K562 (cell line): ENCODE measurements around the gene MMP1. TPM values are rescaled to one million over a fixed set of nuclear protein-coding genes. Genes with fewer than 3 reads are reported as not detected.
"Not testable (repeated sequence)": the region's sequence is repeated elsewhere in the genome, so short reads cannot be mapped to it uniquely, and the experiment has no call there.

ENCODE experiments used
- ATAC-seq: fragments of 200-7000 bp; cut with Tn5 transposase; 3 replicates; pipeline ENCODE4 v1.9.1; 2020; ENCODE audit warnings: moderate library complexity
- BruUV-seq: library from RNA; stranded (reverse); fragments of 400-500 nt; replicated peaks from 2 replicates; lab custom pipeline; 2021; lab: Mats Ljungman, UMichigan
- CTCF ChIA-PET: fragments of 300-600 bp; formaldehyde crosslinking; extraction: SDS; loops from one replicate; lab custom pipeline; 2021; ENCODE audit warnings: low intra/inter-chr PET ratio; lab: Yijun Ruan, JAX
- POLR2A ChIA-PET: fragments of 300-600, 350-650 bp; sonication (Branson Sonifier 250); formaldehyde crosslinking; extraction: SDS; loops from one replicate; lab custom pipeline; 2021; ENCODE audit warnings: antibody characterized with exemption, inconsistent platforms; lab: Yijun Ruan, JAX
- DNase-seq, 4 experiments: peaks; one replicate each; pipeline versions ENCODE4 v3.0.0 to v3.0.0-alpha.2; 2011 to 2018; ENCODE audit warnings: low spot score in 3 of 4, mixed read lengths in 3 of 4; ENCODE audit errors: extremely low read depth in 1 of 4
- FAIRE-seq: peaks from 2 replicates; lab custom pipeline; 2011; peaks lifted over from hg19 to GRCh38; lab: Jason Lieb, UNC
- H2AFZ ChIP-seq: 2 replicates; pipeline ENCODE4 v1.6.0; 2011; ENCODE audit warnings: low read depth, low read length, control low read depth, inconsistent platforms
- H3K27ac ChIP-seq: fragments of 200-600 bp; 3 replicates; pipeline ENCODE4 v1.8.0; 2011; ENCODE audit warnings: low read depth, mild to moderate bottlenecking, control low read depth, inconsistent platforms, low read length, moderate library complexity, mixed read lengths; ENCODE audit errors: extremely low read depth
- H3K27me3 ChIP-seq, 2 experiments: fragments of 300-600 bp in 1 of 2; 2 replicates in 1 of 2; 3 replicates in 1 of 2; pipeline versions ENCODE4 v1.6.0 to v1.8.0; 2011; ENCODE audit warnings: inconsistent platforms in 2 of 2, low read length in 2 of 2, mild to moderate bottlenecking in 1 of 2, mixed read lengths in 1 of 2, moderate library complexity in 1 of 2; ENCODE audit not compliant: control insufficient read depth in 2 of 2, insufficient read depth in 2 of 2
- H3K36me3 ChIP-seq: fragments of 300-600 bp; 3 replicates; pipeline ENCODE4 v1.8.0; 2011; ENCODE audit warnings: mild to moderate bottlenecking, low read length, inconsistent platforms; ENCODE audit not compliant: control insufficient read depth, insufficient read depth
- H3K4me1 ChIP-seq, 2 experiments: fragments of 200-600 bp in 1 of 2; replicated peaks in 1 of 2; 2 replicates in 1 of 2; 3 replicates in 1 of 2; pipeline versions ENCODE4 v1.5.1 to v1.8.0; 2011; ENCODE audit warnings: inconsistent platforms in 2 of 2, low read length in 2 of 2, mild to moderate bottlenecking in 1 of 2, mixed read lengths in 1 of 2, moderate library complexity in 1 of 2; ENCODE audit not compliant: control insufficient read depth in 2 of 2, insufficient read depth in 2 of 2
- H3K4me2 ChIP-seq: 2 replicates; pipeline ENCODE4 v1.6.1; 2011; ENCODE audit warnings: low read length, control low read depth, inconsistent platforms, mixed read lengths; ENCODE audit not compliant: insufficient read depth
- H3K4me3 ChIP-seq: fragments of 200-600 bp; sonication (generic), shearing (Covaris generic); 2 replicates; pipeline ENCODE4 v1.5.1; 2016; ENCODE audit warnings: control low read depth, inconsistent platforms
- H3K79me2 ChIP-seq: fragments of 200-600 bp; 3 replicates; pipeline ENCODE4 v1.8.0; 2011; ENCODE audit warnings: low read length, inconsistent platforms; ENCODE audit not compliant: control insufficient read depth, insufficient read depth
- H3K9ac ChIP-seq, 2 experiments: 2 replicates each; pipeline versions ENCODE4 v1.6.0 to v1.6.1; 2011; ENCODE audit warnings: low read depth in 2 of 2, low read length in 2 of 2, control low read depth in 1 of 2, inconsistent platforms in 1 of 2, mild to moderate bottlenecking in 1 of 2, mixed read lengths in 1 of 2; ENCODE audit not compliant: insufficient read depth in 1 of 2
- H3K9me1 ChIP-seq: one replicate; pipeline ENCODE4 v1.6.0; 2011; ENCODE audit warnings: inconsistent platforms, mild to moderate bottlenecking, low read length, moderate library complexity; ENCODE audit not compliant: control insufficient read depth, insufficient read depth
- H3K9me3 ChIP-seq: replicated peaks from 2 replicates; pipeline ENCODE4 v1.5.1; 2011; ENCODE audit warnings: low read depth, low read length, inconsistent platforms; ENCODE audit not compliant: control insufficient read depth, insufficient read depth
- H4K20me1 ChIP-seq: replicated peaks from 2 replicates; pipeline ENCODE4 v1.6.1; 2011; ENCODE audit warnings: low read length, inconsistent platforms, mixed read lengths; ENCODE audit not compliant: control insufficient read depth, insufficient read depth
- BRD4 ChIP-seq: fragments of 200-600 bp; sonication (generic); IDR thresholded peaks from 2 replicates; pipeline ENCODE4 v1.6.1; 2017; ENCODE audit warnings: inconsistent platforms
- CBX3 ChIP-seq, 2 experiments: IDR thresholded peaks; 1 replicate in 1 of 2; 2 replicates in 1 of 2; pipeline ENCODE4 v1.6.1; 2012; ENCODE audit warnings: inconsistent platforms in 2 of 2, low read length in 2 of 2, borderline replicate concordance in 1 of 2, control low read depth in 1 of 2
- FOS ChIP-seq: IDR thresholded peaks from 3 replicates; pipeline ENCODE4 v1.6.1; 2011; ENCODE audit not compliant: insufficient read length; ENCODE audit errors: extremely low read depth
- ILF3 ChIP-seq: fragments of 450-650 bp; IDR thresholded peaks from 2 replicates; pipeline ENCODE4 v1.6.1; 2018; ENCODE audit warnings: antibody characterized with exemption, mild to moderate bottlenecking, moderate library complexity, borderline replicate concordance
- KDM2B ChIP-seq: fragments of 250-450 bp; sonication (Bioruptor Pico); IDR thresholded peaks from 2 replicates; pipeline ENCODE4 v1.8.0; 2021; ENCODE audit warnings: mild to moderate bottlenecking, moderate library complexity
- NFXL1 ChIP-seq: fragments of 450-650 bp; formaldehyde crosslinking; IDR thresholded peaks from 2 replicates; pipeline ENCODE4 v1.4.0; 2021; ENCODE audit warnings: mild to moderate bottlenecking
- NFYB ChIP-seq: IDR thresholded peaks from 2 replicates; pipeline ENCODE4 v1.6.1; 2011; ENCODE audit warnings: mild to moderate bottlenecking, moderate library complexity; ENCODE audit not compliant: insufficient read length; ENCODE audit errors: extremely low read depth
- PREB ChIP-seq: sonication (generic); formaldehyde crosslinking; IDR thresholded peaks from 2 replicates; pipeline ENCODE4 v1.8.1; 2023; ENCODE audit warnings: mild to moderate bottlenecking, missing genetic modification reagents
- WGBS: fragments of 100-300 bp; shearing (Covaris generic); methylation state at CpG from one replicate; pipeline ENCODE4 v1.1.6; 2016; ENCODE audit warnings: low coverage, mixed read lengths; ENCODE audit not compliant: insufficient coverage; ENCODE audit errors: missing lambda C conversion rate; 5-methylcytosine and 5-hydroxymethylcytosine counted together
- in situ Hi-C: fragments of 300-500 bp; cut with MboI; formaldehyde crosslinking; loops from 4 replicates; pipeline ENCODE4 v1.15.0; 2018; ENCODE audit warnings: inconsistent platforms, mixed read lengths
- intact Hi-C: fragments of 100-400 bp; cut with micrococcal nuclease; formaldehyde crosslinking; loops from 2 replicates; pipeline ENCODE4 v1.14.2; 2022
- polyA plus RNA-seq, 8 experiments: library from polyadenylated mRNA; depleted of rRNA in 4 of 8; stranded (reverse) in 5 of 8; unstranded in 3 of 8; fragments of >200 nt; fragmentation: Nextera tagmentation in 2 of 8; fragmentation: Illumina TruSeq in 1 of 8; extraction: Ambion mirVana in 2 of 8; extraction: Trizol in 1 of 8; gene quantifications; 2 replicates each; pipeline versions ENCODE4 v1.2.1 to v1.2.3, GENCODE V29; 2011 to 2014; ENCODE audit warnings: inconsistent platforms in 1 of 8, missing spikeins in 1 of 8
- total RNA-seq, 7 experiments: library from RNA; depleted of rRNA in 6 of 7; stranded (reverse); fragments of >200 nt in 6 of 7; fragmentation: Illumina TruSeq in 2 of 7; extraction: Trizol in 2 of 7; gene quantifications; 2 replicates each; pipeline versions ENCODE4 v1.2.1 to v1.2.3, GENCODE V29; 2011 to 2021; ENCODE audit warnings: low replicate concordance in 1 of 7
- TF ChIP-seq, protein P1 (sequence below): fragments of 250-450 bp; sonication (Bioruptor Pico); IDR thresholded peaks from 2 replicates; pipeline ENCODE4 v1.4.0; 2020; ENCODE audit warnings: mild to moderate bottlenecking, moderate library complexity

Gene MMP1
- total and polyA plus RNA-seq, 9 of the 15 experiments (the other 6 are each of a cell fraction or from before 2014, with no cell fraction given), result 0.06 to 0.33 (median 0.15) TPM; not detected in 2

DNA sequence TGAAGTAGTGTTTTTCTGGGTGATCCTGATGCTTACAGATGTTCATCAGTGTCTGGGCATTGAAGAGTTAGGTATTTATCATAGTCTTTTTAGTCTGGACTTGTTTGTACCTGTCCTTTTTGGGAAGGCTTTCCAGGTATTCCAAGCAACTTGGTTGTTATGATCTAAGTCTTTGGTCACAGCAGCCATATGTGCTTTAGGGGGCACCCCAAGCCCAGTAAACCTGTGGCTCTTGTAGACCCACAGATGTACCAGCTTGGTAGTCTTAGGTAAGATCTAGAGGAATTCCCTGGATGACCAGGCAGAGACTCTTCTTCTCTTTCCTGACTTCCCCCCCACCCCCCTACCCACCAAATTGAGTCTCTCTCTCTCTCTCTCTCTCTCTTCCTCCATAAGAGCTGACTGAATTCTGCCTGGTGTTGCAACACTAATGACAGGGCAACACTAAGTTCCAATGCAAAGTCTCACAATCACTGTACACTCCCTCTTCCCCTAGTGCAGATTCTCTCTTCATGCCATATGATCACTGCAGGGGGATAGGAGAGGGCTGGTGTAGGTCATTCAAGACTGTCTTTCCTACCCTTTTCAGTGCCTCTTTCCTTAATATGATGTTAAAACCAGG lies 48.7 kb downstream of the MMP1 start (continued):
- no peak for TF ChIP-seq CBX3 (IDR thresholded peaks at IDR 0.05; ENCODE audit: borderline replicate concordance in 1 of 2, low read length in 2 of 2)
- TF ChIP-seq PREB, result no peak
- TF ChIP-seq NFYB, result no peak
- TF ChIP-seq NFXL1, result no peak
- TF ChIP-seq FOS, result no peak
- no peak for TF ChIP-seq BRD4
- TF ChIP-seq KDM2B, result no peak
- TF ChIP-seq ILF3, result no peak
- TF ChIP-seq, protein P1, sequence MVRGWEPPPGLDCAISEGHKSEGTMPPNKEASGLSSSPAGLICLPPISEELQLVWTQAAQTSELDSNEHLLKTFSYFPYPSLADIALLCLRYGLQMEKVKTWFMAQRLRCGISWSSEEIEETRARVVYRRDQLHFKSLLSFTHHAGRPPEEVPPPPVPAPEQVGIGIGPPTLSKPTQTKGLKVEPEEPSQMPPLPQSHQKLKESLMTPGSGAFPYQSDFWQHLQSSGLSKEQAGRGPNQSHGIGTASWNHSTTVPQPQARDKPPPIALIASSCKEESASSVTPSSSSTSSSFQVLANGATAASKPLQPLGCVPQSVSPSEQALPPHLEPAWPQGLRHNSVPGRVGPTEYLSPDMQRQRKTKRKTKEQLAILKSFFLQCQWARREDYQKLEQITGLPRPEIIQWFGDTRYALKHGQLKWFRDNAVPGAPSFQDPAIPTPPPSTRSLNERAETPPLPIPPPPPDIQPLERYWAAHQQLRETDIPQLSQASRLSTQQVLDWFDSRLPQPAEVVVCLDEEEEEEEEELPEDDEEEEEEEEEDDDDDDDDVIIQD (CRISPR knock-in tag), result no peak

DNA sequence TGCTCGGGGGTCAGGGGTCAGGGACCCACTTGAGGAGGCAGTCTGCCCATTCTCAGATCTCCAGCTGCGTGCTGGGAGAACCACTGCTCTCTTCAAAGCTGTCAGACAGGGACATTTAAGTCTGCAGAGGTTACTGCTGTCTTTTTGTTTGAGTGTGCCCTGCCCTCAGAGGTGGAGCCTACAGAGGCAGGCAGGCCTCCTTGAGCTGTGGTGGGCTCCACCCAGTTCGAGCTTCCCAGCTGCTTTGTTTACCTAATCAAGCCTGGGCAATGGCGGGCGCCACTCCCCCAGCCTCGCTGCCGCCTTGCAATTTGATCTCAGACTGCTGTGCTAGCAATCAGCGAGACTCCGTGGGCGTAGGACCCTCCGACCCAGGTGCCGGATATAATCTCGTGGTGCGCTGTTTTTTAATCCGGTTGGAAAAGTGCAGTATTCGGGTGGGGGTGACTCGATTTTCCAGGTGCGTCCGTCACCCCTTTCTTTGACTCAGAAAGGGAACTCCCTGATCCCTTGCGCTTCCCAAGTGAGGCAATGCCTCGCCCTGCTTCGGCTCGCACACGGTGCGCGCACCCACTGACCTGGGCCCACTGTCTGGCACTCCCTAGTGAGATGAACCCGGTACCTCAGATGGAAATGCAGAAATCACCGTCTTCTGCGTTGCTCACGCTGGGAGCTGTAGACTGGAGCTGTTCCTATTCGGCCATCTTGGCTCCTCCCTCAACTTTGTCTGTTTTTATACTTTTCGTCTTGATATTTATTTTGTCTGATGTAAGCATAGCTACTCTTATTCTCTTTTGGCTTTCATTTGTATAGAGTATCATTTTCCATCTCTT lies 51.0 kb downstream of the MMP1 start:
- H3K4me3 ChIP-seq, FAIRE-seq, H3K36me3 ChIP-seq, BruUV-seq, H3K4me2 ChIP-seq, H3K4me1 ChIP-seq, DNase-seq, intact Hi-C loops, H4K20me1 ChIP-seq, ATAC-seq, H3K27ac ChIP-seq, H3K9me3 ChIP-seq, in situ Hi-C loops, H3K9ac ChIP-seq, H3K27me3 ChIP-seq, H3K79me2 ChIP-seq, H3K9me1 ChIP-seq, CTCF ChIA-PET, POLR2A ChIA-PET: not testable (repeated sequence)
- WGBS, result under 1% methylated on average over 20 of the region's 32 CpGs
- 0 out of 2 replicates have a peak overlapping the region, but pooled peaks have one; percentile 16 for H2AFZ ChIP-seq
